Left lung (tissue), 10 donors: Measurements from ENCODE around the gene DIPK1A. TPM values are rescaled to one million over a fixed set of nuclear protein-coding genes. Genes with fewer than 3 reads are reported as not detected.

Experiments used
- ATAC-seq: fragments of 200-7000 bp; cut with Tn5 transposase; one replicate; pipeline ENCODE4 v1.9.1; 2020; ENCODE audit warnings: moderate library complexity
- DNase-seq, 4 donors: peaks; one replicate each; pipeline ENCODE4 v3.0.0-alpha.2; 2013 to 2020
- H3K27ac ChIP-seq, 2 donors: fragments of 200-600 bp; sonication (generic) in 1 of 2; one replicate each; pipeline versions ENCODE4 v1.5.0 to v1.8.0; 2020 to 2021
- H3K27me3 ChIP-seq, 2 donors: fragments of 200-600 bp; sonication (generic) in 1 of 2; one replicate each; pipeline versions ENCODE4 v1.5.0 to v1.8.0; 2020 to 2021
- H3K36me3 ChIP-seq, 2 donors: fragments of 200-600 bp; sonication (generic) in 1 of 2; one replicate each; pipeline versions ENCODE4 v1.5.0 to v1.8.0; 2020 to 2021
- H3K4me1 ChIP-seq, 2 donors: fragments of 200-600 bp; one replicate each; pipeline ENCODE4 v1.8.0; 2021
- H3K4me3 ChIP-seq, 2 donors: fragments of 200-600 bp; sonication (generic) in 1 of 2; one replicate each; pipeline versions ENCODE4 v1.5.0 to v1.8.0; 2020 to 2021; ENCODE audit warnings: mild to moderate bottlenecking in 1 of 2
- H3K9me3 ChIP-seq, 2 donors: fragments of 200-600 bp; sonication (generic) in 1 of 2; one replicate each; pipeline versions ENCODE4 v1.5.0 to v1.8.0; 2020 to 2021
- intact Hi-C, 2 donors: fragments of 100-400 bp; cut with DNase I; formaldehyde crosslinking; loops; one replicate each; pipeline versions ENCODE4 v1.11.2 to v1.14.2; 2022
- polyA plus RNA-seq, 6 donors: library from polyadenylated mRNA; unstranded; fragments of 120-200 nt; gene quantifications; one replicate each; pipeline ENCODE4 v1.2.1, GENCODE V29; 2013; ENCODE audit not compliant: insufficient read length in 6 of 6
- total RNA-seq, 2 donors: library from RNA; stranded (reverse); fragmentation: NEBNext Ultra II Directional; extraction: Animal tissue kit (Norgen Biotek cat#: 25700); gene quantifications; one replicate each; pipeline ENCODE4 v1.2.1, GENCODE V29; 2021
- TF ChIP-seq, protein P1 (sequence below), 2 donors: fragments of 200-600 bp; sonication (generic) in 1 of 2; IDR thresholded peaks; one replicate each; pipeline versions ENCODE4 v1.5.0 to v1.8.0; 2021; ENCODE audit warnings: antibody characterized with exemption in 2 of 2
- donor health status: DM: no; HTN: yes; CAD: no.
- donor health status: DM: no; HTN: no; CAD: no.

DIPK1A gene
- total and polyA plus RNA-seq, 8 donors: 6.8 to 14.8 (median 10.2) TPM

GRCh38 chr1:92843046-92843423 lies 118.2 kb downstream of the DIPK1A start:
- H3K27me3 ChIP-seq: no peaks in the 10 kb centered on the region
- H3K4me3 ChIP-seq: no peak overlapping the region
- peaks cover 0 to 15% of the 10 kb centered on the region in 2 donors for H3K4me1 ChIP-seq
- peaks cover 4 to 68% of the 10 kb centered on the region in 2 donors for H3K36me3 ChIP-seq
- no peak overlapping the region for H3K27ac ChIP-seq
- TF ChIP-seq, protein P1, sequence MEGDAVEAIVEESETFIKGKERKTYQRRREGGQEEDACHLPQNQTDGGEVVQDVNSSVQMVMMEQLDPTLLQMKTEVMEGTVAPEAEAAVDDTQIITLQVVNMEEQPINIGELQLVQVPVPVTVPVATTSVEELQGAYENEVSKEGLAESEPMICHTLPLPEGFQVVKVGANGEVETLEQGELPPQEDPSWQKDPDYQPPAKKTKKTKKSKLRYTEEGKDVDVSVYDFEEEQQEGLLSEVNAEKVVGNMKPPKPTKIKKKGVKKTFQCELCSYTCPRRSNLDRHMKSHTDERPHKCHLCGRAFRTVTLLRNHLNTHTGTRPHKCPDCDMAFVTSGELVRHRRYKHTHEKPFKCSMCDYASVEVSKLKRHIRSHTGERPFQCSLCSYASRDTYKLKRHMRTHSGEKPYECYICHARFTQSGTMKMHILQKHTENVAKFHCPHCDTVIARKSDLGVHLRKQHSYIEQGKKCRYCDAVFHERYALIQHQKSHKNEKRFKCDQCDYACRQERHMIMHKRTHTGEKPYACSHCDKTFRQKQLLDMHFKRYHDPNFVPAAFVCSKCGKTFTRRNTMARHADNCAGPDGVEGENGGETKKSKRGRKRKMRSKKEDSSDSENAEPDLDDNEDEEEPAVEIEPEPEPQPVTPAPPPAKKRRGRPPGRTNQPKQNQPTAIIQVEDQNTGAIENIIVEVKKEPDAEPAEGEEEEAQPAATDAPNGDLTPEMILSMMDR (IDR thresholded peaks at IDR 0.05): no peak
- no peaks in the 10 kb centered on the region for H3K9me3 ChIP-seq
- no peak for DNase-seq
- intact Hi-C loops: no loop called here
- no peak for ATAC-seq

DNA sequence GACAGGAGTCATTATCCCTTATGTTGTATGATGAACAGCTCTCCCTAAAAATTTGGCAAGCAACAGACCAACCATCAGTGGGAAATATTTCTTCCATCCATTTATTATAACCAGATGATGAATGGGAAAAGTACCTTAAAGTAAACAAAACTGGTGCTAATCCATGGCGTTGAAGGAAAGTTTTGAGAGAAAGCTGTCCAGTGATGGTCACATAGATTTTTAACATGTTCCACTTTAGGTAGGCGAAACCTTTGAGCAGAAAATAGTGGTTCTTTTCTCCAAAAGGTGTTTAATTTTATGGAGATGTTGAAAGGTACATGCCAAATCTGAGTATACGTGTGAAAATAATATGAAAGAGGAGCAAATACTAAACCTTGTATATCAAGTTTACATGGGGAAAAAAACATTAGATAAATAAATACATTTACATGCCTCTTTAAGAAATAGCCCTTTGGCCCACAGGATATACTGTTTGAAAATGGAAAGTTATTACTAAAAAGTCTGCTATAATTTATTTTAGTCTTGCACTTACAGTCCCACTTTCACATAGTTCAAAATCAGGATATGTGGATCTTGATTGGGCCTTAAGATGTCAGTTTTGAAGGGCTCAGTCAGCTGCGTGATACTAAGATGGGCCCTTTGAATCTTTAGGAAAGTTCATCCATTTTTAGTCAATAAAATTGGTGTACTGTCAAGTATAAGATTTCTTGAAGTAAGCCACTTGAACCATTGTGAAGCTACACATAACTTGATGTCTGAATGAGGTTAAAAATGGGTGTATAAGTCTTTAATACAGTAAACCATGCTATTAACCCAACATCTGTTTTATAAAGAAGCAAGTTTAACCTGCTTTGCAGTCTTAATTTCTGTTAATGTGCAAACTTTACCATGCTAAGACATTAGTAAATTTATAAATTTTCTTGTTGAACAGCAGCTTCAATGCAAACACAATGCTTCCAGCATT lies 118.9 kb downstream of the DIPK1A start:
- Histone ChIP-seq H3K4me1 (peaks cover 0 to 22% of the 10 kb centered on the region in 2 donors), H3K36me3 (peaks cover 4 to 75% of the 10 kb centered on the region in 2 donors), H3K4me3 (no peak overlapping the region), H3K27ac (no peak overlapping the region), H3K27me3 (no peaks in the 10 kb centered on the region), H3K9me3 (no peaks in the 10 kb centered on the region)
- intact Hi-C loops: no loop called here
- DNase-seq: no peak
- TF ChIP-seq, protein P1 (IDR thresholded peaks at IDR 0.05): no peak
- ATAC-seq: no peak

GRCh38 chr1:92840600-92840999 lies 120.7 kb downstream of the DIPK1A start:
- Histone ChIP-seq H3K9me3 (no peaks in the 10 kb centered on the region), H3K4me3 (no peak overlapping the region), H3K27me3 (no peaks in the 10 kb centered on the region), H3K4me1 (peaks cover 0 to 40% of the 10 kb centered on the region in 2 donors), H3K36me3 (peaks cover 4 to 93% of the 10 kb centered on the region in 2 donors), H3K27ac (no peak overlapping the region)
- DNase-seq: no peak
- no peak for ATAC-seq
- TF ChIP-seq, protein P1 (IDR thresholded peaks at IDR 0.05): no peak
- intact Hi-C loops: no loop called here

DNA sequence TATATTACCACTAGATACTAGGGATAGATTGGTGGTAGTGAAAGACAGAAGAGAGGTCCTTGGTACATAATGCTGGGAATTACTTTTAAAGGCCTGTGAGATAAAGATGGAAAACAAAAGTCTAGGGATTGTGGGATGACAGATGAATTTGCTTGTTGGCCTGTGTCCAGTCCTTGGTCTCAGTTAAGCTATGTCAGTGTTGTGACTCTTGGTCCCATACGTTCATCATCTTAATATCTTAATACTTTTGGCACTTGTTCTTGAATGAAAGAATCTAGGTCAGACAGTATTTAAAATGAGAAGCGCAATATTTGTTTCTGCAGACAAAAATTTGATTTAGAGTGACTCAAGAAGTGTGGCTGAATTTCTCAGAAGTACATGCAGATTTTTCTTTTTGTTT lies 121.8 kb downstream of the DIPK1A start:
- intact Hi-C loops: no loop called here
- Histone ChIP-seq H3K4me1 (peaks cover 7 to 51% of the 10 kb centered on the region in 2 donors), H3K27ac (no peak overlapping the region), H3K9me3 (no peaks in the 10 kb centered on the region), H3K36me3 (peaks cover 6 to 100% of the 10 kb centered on the region in 2 donors), H3K4me3 (no peak overlapping the region), H3K27me3 (no peaks in the 10 kb centered on the region)
- no peak for ATAC-seq
- no peak for DNase-seq
- TF ChIP-seq, protein P1 (IDR thresholded peaks at IDR 0.05): no peak

GRCh38 chr1:92838519-92838918 lies 122.7 kb downstream of the DIPK1A start:
- H3K9me3 ChIP-seq: no peaks in the 10 kb centered on the region
- peaks cover 6 to 100% of the 10 kb centered on the region in 2 donors for H3K36me3 ChIP-seq
- TF ChIP-seq, protein P1 (IDR thresholded peaks at IDR 0.05): no peak
- H3K27ac ChIP-seq: no peak overlapping the region
- no peak for DNase-seq
- ATAC-seq: no peak
- H3K4me1 ChIP-seq: peaks cover 14 to 61% of the 10 kb centered on the region in 2 donors
- H3K4me3 ChIP-seq: no peak overlapping the region
- intact Hi-C loops: no loop called here
- H3K27me3 ChIP-seq: no peaks in the 10 kb centered on the region
